Neural cell (in vitro differentiated cells): Measurements from ENCODE around the gene HOXC12.

Experiments used
- EP300 ChIP-seq: fragments of 450-650 bp; conservative IDR thresholded peaks from 2 replicates; pipeline ENCODE4 v1.6.1; 2014; ENCODE audit warnings: antibody characterized with exemption, mild to moderate bottlenecking, moderate library complexity; ENCODE audit not compliant: poor library complexity, severe bottlenecking
- EZH2 ChIP-seq: fragments of 200-600, 300-800 bp; shearing (Covaris generic), sonication (generic); IDR thresholded peaks from 2 replicates; pipeline ENCODE4 v1.6.1; 2014; ENCODE audit warnings: antibody characterized with exemption, low read length, borderline replicate concordance, mild to moderate bottlenecking; ENCODE audit not compliant: insufficient read depth, poor library complexity, severe bottlenecking
- MXI1 ChIP-seq: fragments of 450-650 bp; conservative IDR thresholded peaks from 2 replicates; pipeline ENCODE4 v1.6.1; 2014; ENCODE audit warnings: antibody characterized with exemption, mild to moderate bottlenecking; ENCODE audit not compliant: poor library complexity, severe bottlenecking
- POLR2AphosphoS5 ChIP-seq: IDR thresholded peaks from 2 replicates; pipeline ENCODE4 v1.6.1; 2012
- RAD21 ChIP-seq: fragments of 450-650 bp; conservative IDR thresholded peaks from 2 replicates; pipeline ENCODE4 v1.6.1; 2014; ENCODE audit warnings: antibody characterized with exemption, mild to moderate bottlenecking, moderate library complexity
- SMC3 ChIP-seq: fragments of 450-650 bp; conservative IDR thresholded peaks from 2 replicates; pipeline ENCODE4 v1.6.1; 2014; ENCODE audit warnings: antibody characterized with exemption, mild to moderate bottlenecking, moderate library complexity; ENCODE audit not compliant: poor library complexity
- TAF1 ChIP-seq: IDR thresholded peaks from 2 replicates; pipeline ENCODE4 v1.6.1; 2012; ENCODE audit warnings: low read depth
- TF ChIP-seq, protein P1 (sequence below): fragments of 450-650 bp; IDR thresholded peaks from 2 replicates; pipeline ENCODE4 v1.5.1; 2014; ENCODE audit warnings: antibody characterized with exemption, mild to moderate bottlenecking, moderate library complexity; ENCODE audit not compliant: poor library complexity, severe bottlenecking
- TF ChIP-seq, protein P2 (sequence below): IDR thresholded peaks from 2 replicates; pipeline ENCODE4 v1.6.1; 2012; ENCODE audit warnings: borderline replicate concordance

DNA sequence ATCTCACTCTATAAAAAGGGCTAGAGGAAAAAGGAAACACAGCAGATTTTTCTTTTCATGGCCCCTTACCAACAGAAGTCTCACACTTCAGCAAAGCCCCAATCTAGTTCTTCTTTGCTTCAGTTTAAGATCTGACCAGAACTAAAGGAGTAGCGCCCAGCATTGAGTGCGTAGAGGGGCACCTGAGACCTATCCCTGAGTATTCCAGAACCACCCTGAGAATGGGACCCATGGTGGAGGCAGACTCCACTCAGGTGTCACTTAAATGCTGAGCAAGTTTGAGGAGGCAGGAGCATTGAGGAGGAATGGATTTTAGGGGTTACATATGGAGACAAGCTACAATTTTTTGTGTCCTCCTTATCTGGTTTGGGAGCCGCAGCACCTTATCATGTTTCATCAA is 16.4 kb downstream of the HOXC12 start:
- TF ChIP-seq EZH2 (no peak), SMC3 (no peak), TAF1 (no peak), POLR2AphosphoS5 (no peak), RAD21 (no peak), EP300 (no peak), MXI1 (no peak)
- TF ChIP-seq, protein P1, sequence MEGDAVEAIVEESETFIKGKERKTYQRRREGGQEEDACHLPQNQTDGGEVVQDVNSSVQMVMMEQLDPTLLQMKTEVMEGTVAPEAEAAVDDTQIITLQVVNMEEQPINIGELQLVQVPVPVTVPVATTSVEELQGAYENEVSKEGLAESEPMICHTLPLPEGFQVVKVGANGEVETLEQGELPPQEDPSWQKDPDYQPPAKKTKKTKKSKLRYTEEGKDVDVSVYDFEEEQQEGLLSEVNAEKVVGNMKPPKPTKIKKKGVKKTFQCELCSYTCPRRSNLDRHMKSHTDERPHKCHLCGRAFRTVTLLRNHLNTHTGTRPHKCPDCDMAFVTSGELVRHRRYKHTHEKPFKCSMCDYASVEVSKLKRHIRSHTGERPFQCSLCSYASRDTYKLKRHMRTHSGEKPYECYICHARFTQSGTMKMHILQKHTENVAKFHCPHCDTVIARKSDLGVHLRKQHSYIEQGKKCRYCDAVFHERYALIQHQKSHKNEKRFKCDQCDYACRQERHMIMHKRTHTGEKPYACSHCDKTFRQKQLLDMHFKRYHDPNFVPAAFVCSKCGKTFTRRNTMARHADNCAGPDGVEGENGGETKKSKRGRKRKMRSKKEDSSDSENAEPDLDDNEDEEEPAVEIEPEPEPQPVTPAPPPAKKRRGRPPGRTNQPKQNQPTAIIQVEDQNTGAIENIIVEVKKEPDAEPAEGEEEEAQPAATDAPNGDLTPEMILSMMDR, result no peak
- TF ChIP-seq, protein P2, sequence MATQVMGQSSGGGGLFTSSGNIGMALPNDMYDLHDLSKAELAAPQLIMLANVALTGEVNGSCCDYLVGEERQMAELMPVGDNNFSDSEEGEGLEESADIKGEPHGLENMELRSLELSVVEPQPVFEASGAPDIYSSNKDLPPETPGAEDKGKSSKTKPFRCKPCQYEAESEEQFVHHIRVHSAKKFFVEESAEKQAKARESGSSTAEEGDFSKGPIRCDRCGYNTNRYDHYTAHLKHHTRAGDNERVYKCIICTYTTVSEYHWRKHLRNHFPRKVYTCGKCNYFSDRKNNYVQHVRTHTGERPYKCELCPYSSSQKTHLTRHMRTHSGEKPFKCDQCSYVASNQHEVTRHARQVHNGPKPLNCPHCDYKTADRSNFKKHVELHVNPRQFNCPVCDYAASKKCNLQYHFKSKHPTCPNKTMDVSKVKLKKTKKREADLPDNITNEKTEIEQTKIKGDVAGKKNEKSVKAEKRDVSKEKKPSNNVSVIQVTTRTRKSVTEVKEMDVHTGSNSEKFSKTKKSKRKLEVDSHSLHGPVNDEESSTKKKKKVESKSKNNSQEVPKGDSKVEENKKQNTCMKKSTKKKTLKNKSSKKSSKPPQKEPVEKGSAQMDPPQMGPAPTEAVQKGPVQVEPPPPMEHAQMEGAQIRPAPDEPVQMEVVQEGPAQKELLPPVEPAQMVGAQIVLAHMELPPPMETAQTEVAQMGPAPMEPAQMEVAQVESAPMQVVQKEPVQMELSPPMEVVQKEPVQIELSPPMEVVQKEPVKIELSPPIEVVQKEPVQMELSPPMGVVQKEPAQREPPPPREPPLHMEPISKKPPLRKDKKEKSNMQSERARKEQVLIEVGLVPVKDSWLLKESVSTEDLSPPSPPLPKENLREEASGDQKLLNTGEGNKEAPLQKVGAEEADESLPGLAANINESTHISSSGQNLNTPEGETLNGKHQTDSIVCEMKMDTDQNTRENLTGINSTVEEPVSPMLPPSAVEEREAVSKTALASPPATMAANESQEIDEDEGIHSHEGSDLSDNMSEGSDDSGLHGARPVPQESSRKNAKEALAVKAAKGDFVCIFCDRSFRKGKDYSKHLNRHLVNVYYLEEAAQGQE, result no peak
